ENCODE measurements around the gene IGHMBP2. TPM values are rescaled to one million over a fixed set of nuclear protein-coding genes. Genes with fewer than 3 reads are reported as not detected.

IGHMBP2 gene
- total and polyA plus RNA-seq, 7 donors, result 12.1 to 19.0 (median 13.6) TPM

DNA sequence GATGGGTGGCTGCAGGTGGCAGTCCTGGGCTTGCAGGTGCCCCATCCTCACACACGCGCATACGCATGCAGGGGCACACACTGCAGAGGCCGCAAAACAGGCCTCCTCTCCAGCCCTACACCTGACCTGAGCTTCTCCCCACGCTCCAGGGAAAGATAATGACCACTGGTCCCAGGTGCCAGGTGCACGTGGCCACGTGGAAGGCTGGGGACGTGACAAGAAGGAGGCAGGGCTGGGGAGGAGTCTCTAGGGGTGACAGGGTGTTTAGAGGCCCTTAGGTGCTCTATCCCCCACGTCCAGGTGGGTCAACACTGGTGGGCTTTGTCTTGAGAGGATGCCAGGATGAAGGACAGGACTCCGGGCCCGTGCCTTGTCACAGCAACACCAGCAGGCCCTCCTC is 38.5 kb upstream of the IGHMBP2 start:
- Histone ChIP-seq H3K4me3 (no peak overlapping the region), H3K4me1 (no peaks in the 10 kb centered on the region), H3K27ac (no peak overlapping the region), H3K27me3 (ENCODE audit: insufficient read depth in 3 of 3, low read length in 2 of 3) (peaks cover 0 to 2% (median 0%) of the 10 kb centered on the region in 3 donors), H3K36me3 (ENCODE audit: insufficient read depth in 1 of 2, low read depth in 1 of 2) (no peaks in the 10 kb centered on the region), H3K9me3 (no peaks in the 10 kb centered on the region)
- ATAC-seq (no peak), DNase-seq (no peak)
- WGBS, 3 donors, result 90 to 92% (median 91%) methylated on average over 11 of the region's 11 CpGs
- intact Hi-C loops (cut with DNase I), result no loop called here
- TF ChIP-seq, protein P1, sequence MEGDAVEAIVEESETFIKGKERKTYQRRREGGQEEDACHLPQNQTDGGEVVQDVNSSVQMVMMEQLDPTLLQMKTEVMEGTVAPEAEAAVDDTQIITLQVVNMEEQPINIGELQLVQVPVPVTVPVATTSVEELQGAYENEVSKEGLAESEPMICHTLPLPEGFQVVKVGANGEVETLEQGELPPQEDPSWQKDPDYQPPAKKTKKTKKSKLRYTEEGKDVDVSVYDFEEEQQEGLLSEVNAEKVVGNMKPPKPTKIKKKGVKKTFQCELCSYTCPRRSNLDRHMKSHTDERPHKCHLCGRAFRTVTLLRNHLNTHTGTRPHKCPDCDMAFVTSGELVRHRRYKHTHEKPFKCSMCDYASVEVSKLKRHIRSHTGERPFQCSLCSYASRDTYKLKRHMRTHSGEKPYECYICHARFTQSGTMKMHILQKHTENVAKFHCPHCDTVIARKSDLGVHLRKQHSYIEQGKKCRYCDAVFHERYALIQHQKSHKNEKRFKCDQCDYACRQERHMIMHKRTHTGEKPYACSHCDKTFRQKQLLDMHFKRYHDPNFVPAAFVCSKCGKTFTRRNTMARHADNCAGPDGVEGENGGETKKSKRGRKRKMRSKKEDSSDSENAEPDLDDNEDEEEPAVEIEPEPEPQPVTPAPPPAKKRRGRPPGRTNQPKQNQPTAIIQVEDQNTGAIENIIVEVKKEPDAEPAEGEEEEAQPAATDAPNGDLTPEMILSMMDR (IDR thresholded peaks at IDR 0.05), result no peak

DNA sequence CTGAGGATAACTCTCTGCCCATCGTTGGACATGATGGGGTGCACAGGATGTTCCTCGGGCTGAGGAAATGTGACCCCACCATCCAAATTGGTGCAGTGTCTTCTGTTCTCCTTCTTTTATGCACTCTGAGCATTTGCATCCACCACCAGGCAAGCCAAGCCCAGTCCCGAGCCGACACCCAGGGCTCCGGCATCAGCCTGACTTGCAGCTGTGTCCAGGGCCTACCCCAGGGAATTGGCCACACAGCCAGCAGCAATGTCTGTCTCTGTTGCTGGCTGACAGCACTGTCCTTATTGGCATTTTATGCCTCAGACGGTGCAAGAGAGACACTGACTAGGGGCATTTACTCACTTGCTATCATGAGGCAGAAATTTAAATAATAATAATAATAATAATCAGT is 36.6 kb upstream of the IGHMBP2 start:
- H3K27me3 ChIP-seq (ENCODE audit: insufficient read depth in 3 of 3, low read length in 2 of 3), result peaks cover 0 to 2% (median 0%) of the 10 kb centered on the region in 3 donors
- H3K4me3 ChIP-seq, result no peak overlapping the region
- no peaks in the 10 kb centered on the region for H3K9me3 ChIP-seq
- ATAC-seq, result no peak
- TF ChIP-seq, protein P1 (IDR thresholded peaks at IDR 0.05), result no peak
- intact Hi-C loops (cut with DNase I), result no loop called here
- H3K27ac ChIP-seq, result no peak overlapping the region
- WGBS, 3 donors, result 45 to 71% (median 49%) methylated on average over 6 of the region's 6 CpGs
- no peak for DNase-seq
- no peaks in the 10 kb centered on the region for H3K4me1 ChIP-seq
- H3K36me3 ChIP-seq (ENCODE audit: insufficient read depth in 1 of 2, low read depth in 1 of 2), result no peaks in the 10 kb centered on the region

DNA sequence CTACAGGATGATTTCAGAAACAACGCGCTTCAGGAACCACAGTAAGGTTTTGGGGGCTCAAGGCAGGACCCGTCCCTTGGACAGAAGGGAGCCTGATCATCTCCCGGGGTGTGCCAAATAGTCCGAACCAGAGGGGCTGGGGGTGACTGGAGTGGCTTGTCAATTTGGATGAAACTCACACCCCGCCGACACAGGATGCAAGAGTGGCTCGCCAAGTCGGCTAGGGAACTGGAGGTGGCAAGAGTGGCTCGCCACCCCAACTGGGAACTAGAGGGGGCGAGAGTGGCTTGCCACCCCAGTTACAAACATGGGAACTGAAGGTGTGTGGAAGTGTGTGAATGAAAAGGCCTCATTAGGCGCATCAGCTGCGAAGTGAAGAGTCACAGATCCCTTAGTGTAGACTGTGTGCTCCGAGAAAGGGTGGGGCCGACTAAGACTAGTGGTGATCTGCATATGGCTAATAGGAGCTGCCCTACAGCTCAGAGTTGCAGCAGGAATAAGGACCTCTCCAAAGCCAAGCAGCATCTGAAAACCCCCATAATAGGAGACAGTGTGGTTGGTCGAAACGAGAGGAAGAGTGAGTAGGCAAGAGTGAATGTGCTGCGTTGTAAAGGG is 35.4 kb upstream of the IGHMBP2 start:
- peaks cover 0 to 2% (median 0%) of the 10 kb centered on the region in 3 donors for H3K27me3 ChIP-seq (ENCODE audit: insufficient read depth in 3 of 3, low read length in 2 of 3)
- DNase-seq, result no peak
- H3K27ac ChIP-seq, result no peak overlapping the region
- no peaks in the 10 kb centered on the region for H3K4me1 ChIP-seq
- WGBS, 3 donors, result 93 to 96% (median 93%) methylated on average over 18 of the region's 18 CpGs
- no peaks in the 10 kb centered on the region for H3K9me3 ChIP-seq
- no peak for ATAC-seq
- intact Hi-C loops (cut with DNase I), result no loop called here
- TF ChIP-seq, protein P1 (IDR thresholded peaks at IDR 0.05), result no peak
- H3K4me3 ChIP-seq, result no peak overlapping the region
- no peaks in the 10 kb centered on the region for H3K36me3 ChIP-seq (ENCODE audit: insufficient read depth in 1 of 2, low read depth in 1 of 2)

DNA sequence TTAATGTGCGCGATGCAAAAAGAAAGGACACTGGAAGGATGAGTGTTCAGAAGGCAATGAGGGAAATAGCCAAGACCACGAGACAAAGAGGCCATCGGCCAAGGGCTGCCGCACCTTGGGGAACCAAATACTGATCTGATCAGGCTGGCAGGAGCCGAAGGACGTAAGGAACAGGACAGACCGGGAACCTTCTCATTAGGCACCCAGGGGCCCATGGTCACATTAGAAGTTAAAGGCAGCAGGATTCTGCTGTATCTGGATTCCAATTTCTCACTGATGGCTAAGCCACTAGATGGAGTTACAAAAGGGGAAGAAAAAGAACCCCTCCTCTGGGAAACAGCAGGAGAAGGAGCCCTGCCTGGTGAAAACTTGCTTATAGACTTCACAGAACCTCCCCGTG is 33.2 kb upstream of the IGHMBP2 start:
- H3K27me3 ChIP-seq (ENCODE audit: insufficient read depth in 3 of 3, low read length in 2 of 3), result peaks cover 0 to 2% (median 0%) of the 10 kb centered on the region in 3 donors
- H3K9me3 ChIP-seq, result no peaks in the 10 kb centered on the region
- no peaks in the 10 kb centered on the region for H3K36me3 ChIP-seq (ENCODE audit: insufficient read depth in 1 of 2, low read depth in 1 of 2)
- ATAC-seq (peak in 2 of 4 donors; percentile 32 to 34), DNase-seq (no peak)
- no peaks in the 10 kb centered on the region for H3K4me1 ChIP-seq
- 43 to 65% (median 45%) methylated on average over 9 of the region's 9 CpGs for WGBS, 3 donors
- H3K4me3 ChIP-seq, result peak overlapping the region; percentile 66
- intact Hi-C loops (cut with DNase I), result no loop called here
- TF ChIP-seq, protein P1 (IDR thresholded peaks at IDR 0.05), result no peak
- no peak overlapping the region for H3K27ac ChIP-seq
